NCI-H774 (cell line): ENCODE data around the gene ADAP1.
"Not testable (repeated sequence)": the region's sequence is repeated elsewhere in the genome, so short reads cannot be mapped to it uniquely, and the experiment has no call there.

ENCODE experiments used
- DNase-seq: peaks from one replicate; lab custom pipeline; 2025; lab: John Stamatoyannopoulos, UW

The ADAP1 gene

GRCh38 chr7:881441-882234 lies 72.8 kb downstream of the ADAP1 start:
- peak; percentile 43 for DNase-seq

DNA sequence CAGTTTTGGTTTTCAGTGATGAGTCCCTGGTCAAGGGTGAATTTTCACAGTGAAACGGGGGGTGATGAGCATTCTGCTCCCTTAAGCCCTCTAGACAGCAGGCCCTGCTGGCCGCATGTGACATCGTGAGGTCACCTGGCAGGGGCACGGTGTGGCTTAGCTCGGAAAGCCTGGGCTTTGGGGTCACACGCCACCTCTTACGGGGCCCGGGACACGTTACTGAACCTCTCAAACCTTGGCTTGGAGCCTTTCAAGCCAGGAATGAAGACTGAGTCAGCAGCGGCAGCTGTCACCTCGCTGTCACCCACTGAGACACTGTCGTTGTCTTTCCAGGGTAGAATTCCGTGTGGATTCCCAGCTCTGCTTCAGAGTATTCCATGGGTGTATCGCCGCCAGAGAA lies 74.0 kb downstream of the ADAP1 start:
- no peak for DNase-seq

DNA sequence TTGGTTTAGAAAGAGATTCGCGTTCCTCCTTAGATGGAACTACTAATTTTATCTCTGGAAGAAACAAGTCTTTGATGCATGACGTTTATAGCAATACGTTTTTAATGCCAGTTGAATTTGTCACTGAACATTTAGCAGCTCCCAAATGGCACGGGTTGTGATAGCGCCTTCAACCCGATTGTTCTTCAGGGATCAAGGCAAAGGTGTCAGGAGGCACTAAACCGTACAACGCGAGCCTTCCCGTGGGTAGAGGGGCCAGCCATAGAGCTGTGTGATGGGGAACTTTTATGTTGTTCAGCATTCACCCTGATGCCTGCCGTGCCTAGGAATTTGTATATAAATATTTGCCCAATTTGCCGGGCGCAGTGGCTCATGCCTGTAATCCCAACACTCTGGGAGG lies 74.8 kb downstream of the ADAP1 start:
- no peak for DNase-seq

DNA sequence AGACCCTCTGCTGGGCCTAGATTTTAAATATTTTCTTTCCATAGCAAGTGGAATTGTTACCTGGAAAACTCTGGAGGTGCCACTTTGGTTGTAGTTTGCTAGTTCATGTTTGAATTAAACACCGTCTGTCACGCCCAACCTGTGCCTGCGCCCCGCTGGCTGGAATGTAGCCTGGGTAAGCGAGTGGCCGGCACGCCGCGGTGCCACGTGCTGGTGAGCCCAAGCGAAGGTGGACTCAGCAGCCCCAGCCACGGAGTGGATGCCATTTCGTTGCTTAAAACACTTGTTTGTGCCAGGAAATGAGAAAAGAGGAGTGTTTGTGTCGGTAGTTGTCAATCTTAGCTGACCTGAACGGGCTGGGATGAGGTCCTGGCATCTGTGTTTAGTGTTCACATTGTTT lies 75.4 kb downstream of the ADAP1 start:
- DNase-seq = no peak

DNA sequence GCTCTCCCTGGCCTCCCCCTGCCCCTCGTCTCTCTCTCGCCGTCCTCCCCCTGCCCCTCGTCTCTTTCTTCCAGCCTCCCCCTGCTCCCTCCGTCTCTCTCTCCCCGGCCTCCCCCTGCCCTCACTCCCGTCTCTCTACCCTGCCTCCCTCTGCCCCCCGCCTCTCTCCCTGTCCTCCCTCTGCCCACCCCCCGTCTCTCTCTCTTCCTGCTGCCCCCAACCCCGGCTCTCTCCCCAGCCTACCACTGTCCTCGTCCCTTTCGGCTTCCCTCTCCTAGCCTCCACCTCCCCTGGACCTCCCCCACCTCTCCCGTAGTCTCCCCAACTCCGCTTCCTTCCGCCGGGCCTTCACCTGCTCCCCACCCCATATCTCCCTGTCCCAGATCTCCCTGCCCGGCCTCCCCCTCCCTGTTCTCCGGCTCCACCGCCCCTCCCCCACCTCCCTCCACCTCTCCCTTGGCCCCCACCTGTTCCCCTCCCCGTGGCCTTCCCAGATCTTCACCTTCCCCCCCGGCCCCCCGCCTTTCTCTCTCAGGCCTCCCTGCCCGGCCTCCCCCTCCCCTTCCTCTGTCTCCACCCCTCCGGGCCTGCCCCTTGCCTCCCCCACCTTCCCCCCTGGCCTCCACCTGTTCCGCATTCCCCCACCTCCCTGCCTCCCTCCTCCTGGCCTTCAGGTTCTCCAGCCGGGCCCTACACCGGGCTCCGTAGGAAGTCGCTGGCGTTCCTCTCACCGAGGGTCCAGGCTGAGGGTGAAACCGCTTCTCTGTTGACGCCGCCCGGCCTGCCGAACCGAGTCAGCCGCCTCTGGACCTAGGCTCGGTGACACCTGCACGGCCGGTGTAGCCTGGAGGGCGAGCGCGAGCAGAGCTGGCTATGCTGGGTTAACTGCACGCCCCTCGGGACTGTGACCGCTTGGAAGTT lies 76.9 kb downstream of the ADAP1 start:
- DNase-seq = peak; percentile 20

DNA sequence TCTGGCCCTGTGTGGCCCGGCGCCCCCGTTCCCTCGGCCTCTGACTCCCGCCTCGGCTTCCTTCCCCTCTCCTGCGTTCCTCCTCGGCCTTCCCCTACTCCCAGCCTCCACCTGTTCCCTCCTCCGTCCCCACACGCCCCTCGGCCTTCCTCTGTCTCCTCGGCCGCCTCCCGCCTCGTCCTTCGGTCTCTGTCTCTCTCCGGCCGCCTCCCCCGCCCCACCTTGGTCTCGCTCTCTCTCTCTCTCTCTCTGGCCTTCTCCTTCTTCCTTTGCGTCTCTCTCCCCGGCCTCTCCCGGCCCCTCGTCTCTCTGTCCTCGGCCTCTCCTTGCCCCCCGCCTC lies 77.5 kb downstream of the ADAP1 start:
- DNase-seq = no peak

GRCh38 chr7:876077-876971 lies 78.2 kb downstream of the ADAP1 start, which contains the start of gene GET4:
Gene GET4, plus strand, starts transcription at chr7:876554. Its CDS starts 92 bp downstream, at chr7:876646.
- DNase-seq = peak; percentile 96

DNA sequence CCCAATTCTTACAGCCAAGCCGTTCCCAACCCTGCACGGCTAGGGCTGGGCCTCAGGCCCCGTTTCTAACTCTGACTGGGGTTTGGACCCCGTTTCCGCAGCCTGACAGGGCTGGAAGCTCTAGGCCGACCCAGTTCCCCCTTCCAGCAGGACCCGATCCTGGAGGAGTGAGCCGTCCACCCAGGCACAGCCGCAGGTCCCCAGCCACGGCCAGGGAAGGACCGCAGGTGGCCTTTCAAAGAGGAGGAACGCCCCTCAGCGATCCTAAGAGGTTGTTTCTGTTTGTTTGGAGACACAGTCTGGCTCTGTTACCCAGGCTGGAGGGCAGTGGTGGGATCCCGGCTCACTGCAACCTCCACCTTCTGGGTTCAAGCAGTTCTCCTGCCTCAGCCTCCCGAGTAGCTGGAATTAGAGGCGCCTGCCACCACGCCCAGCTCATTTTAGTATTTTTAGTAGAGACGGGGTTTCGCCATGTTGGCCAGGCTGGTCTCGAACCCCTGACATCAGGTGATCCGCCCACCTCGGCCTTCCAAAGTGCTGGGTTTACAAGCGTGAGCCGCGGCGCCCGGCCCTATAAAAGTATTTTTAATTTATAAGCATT lies 78.9 kb downstream of the ADAP1 start:
- DNase-seq = no peak

- DNase-seq = peak; percentile 90
Measured at GRCh38 chr7:875051-875450, 79.4 kb downstream of the ADAP1 start.

GRCh38 chr7:874031-874749 lies 80.3 kb downstream of the ADAP1 start:
- DNase-seq = no peak

DNA sequence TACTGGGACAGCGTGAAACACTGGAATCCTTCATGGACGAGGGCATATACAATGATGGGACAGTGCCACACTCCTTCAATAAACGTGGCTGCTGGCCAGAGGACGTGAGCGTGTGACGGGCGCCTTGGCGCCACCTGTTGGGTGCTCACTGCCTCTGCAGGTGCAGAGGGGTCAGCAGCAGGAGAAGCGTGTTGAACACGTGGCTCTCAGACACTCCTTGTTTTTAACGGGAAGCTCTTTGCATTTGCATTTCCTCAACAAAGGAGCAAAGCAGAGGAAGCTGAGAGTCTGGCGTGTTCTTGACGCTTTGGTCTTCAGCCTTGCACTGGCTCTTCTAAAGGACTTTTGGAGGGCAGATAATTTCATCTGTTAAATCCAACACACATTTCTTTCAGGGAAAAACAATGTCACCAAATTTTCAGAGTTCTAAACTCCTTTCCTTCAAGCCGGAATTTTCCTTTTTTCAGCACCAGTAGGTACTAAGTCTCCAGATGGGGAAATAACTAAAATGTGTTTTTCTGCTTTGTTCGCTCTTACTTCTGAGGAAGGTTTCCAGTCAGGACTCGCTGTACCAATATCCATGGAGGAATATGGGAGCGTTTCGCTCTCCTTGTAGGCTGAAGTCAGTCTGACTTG lies 81.0 kb downstream of the ADAP1 start:
- peak; percentile 75 for DNase-seq

GRCh38 chr7:872685-873084 lies 81.8 kb downstream of the ADAP1 start:
- not testable (repeated sequence) for DNase-seq

GRCh38 chr7:871900-872537 lies 82.5 kb downstream of the ADAP1 start:
- DNase-seq = no peak

GRCh38 chr7:869348-869747 lies 85.1 kb downstream of the ADAP1 start:
- no peak for DNase-seq

DNA sequence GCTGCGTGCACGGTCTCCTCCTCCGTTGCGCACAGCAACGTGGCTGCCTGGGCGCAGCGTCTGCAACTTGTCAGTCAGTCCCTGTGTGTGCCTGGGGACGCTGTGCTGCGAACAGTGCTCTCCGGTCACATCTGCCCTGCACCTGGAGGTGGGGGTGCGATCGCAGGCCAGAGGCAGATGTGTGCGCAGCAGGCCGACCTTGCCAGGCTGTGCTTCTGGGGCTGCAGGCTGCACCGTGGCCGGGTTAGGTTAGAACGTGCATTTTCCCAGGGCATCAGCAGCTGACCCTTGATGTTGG lies 86.3 kb downstream of the ADAP1 start:
- DNase-seq = no peak

GRCh38 chr7:867406-868188 lies 86.9 kb downstream of the ADAP1 start:
- DNase-seq = no peak

DNA sequence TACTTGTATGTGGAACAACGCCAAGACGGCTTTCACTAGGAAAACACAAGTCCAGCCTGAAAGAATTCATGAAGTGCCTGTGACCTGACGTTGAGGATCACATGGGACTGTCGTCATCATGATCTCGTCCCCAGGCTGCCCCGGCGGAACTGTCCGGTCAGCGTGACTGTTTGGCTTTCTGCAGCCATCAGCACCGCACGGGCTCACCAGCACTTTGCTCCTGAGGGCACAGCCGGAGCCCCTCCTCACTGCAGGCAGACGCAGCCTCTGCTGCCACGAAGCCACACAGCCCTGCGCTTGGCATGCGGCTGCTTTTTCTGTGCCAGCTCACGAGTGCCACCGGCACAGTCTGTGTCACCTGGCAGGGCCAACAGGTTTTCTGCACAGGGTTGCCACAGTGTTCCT lies 87.5 kb downstream of the ADAP1 start:
- DNase-seq = no peak

GRCh38 chr7:865921-866320 lies 88.6 kb downstream of the ADAP1 start:
- DNase-seq = no peak

DNA sequence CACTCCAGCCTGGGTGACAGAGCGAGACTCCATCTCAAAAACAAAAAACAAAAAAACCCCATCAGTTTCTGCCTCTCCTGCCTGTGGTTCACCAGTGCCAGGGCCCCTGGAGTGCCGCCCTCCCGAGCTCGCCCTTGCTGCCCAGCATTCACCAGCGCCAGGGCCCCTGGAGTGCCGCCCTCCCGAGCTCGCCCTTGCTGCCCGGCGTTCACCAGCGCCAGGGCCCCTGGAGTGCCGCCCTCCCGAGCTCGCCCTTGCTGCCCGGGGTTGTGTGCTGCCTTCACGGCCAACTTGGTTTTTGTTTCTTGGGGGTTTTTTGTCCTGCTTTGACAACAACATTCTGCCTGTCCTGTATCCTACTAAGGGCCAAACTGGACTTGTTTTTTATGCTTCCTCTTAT lies 91.4 kb downstream of the ADAP1 start:
- DNase-seq = no peak
